GM19193 (cell line): ENCODE measurements around the gene PGM2L1.

Source experiments
- POLR2A ChIP-seq: IDR thresholded peaks from 4 replicates; pipeline ENCODE4 v1.6.1; 2011; ENCODE audit not compliant: insufficient read depth, insufficient read length; ENCODE audit errors: extremely low read depth

Gene PGM2L1

DNA sequence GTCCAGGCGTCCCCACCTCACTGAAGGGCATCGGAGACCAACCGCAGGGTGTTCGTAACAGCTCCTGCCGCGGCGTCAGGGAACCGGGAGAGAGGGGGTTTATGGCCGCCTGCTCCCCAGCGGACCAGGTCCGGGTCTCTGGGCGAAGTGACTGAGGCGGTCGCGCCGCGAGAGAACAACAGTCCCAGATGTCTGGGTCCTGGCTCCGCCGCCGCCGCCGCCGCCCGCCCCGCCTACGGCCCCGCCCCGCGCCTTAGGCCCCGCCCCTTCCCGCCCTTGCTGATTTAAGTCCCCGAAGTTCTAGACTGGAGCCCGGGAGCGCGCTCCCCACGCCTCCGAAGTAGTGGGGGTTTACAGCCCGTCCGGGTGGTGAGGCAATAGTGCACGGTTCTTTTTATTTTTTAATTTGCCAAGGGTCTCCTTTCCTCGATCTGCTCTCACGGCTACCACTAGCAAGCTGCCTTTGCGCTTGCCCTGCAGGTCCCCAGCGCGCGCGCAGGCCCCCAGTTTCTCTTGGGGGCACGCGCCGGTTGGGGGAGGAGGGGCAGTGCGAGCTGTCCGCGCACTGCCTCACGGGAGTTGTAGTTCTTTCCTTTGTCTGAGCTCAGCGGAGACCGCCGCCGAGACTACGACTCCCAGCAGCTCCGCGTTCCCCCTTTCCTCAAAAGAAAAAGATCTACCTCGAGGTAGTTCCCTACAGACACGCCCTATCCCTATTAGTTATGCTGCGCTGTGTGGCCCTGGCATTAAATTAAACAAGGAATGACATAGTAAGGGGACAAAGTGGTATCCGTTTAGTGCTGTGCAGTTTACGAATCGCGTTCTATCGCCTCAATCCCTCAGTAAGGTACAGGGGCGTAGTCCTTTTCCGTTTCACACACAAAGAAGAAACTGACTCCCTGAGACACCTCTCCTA, at the start of gene PGM2L1:
Gene PGM2L1 (minus strand): TSS at position 190 of the 916 bp plus-strand sequence. CDS start 272 bp downstream, outside the sequence.
- peak; percentile 50 for TF ChIP-seq POLR2A

DNA sequence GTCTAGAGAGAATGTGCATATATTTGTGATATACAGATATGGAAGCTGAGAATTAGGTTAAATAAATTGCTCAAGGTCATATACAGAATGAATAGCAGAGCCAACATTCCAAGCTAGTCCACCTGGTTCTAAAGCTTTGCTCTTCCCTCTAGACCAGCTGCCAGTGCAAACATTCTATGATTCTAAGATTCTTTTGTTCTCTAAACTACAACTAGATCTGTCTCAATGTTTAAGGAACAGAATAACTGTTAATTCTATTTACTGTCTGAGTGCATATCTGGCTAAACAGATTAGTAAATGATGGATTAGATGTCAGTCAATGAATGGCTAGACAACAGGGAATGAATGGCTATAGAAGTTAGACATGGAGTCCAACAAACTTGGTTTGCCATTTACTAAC, 49.5 kb upstream of the PGM2L1 start:
- TF ChIP-seq POLR2A, result no peak

DNA sequence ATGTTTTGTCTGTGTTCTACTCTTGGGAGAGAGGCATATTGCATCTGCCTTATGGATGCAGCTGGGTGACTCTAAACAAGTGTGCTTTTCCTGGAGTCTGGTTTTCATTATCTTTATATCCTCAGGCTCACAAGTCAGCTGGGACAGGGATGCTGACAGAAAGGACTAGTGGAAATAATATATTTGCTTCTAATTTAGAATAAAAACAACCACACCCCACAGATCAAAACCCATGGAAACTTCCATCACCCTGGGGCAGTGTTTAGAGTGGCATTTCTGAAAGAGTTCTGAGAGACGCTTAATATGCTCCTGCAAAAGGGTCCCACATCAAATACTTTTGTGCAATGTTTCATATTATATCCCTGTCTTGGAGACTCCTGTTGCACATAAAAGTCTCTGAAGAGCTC, 48.3 kb upstream of the PGM2L1 start:
- no peak for TF ChIP-seq POLR2A

DNA sequence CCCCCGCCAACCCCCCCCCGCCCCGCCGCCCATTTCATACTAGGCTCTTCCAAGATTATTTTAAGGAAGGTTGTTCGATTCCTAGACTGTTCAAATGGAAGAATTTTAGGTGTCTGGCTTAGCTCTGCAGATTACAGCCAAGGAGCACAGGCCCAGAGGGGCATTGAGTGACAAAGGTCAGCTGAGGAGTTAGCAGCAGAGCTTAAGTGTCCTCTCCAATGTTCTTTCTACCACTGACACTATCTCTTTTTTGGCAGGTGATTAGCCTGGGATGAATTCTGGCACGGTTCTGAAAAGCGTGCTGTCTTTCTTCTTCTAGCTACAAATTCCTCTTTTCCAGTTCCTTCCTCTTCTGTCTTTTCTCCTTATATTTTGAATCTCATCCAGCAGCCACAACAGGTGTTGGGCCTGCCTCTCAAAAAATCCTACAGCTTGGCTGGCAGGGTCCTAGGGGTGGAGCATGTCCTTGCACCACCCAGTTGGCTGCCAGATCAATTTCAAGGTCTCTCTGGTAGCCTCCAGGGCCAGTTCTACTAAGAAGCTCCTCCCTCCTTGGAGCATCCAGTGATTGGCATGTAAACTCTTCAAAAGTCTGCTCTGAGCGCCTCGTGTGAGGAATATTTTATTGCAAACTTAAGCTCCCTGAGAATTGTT, 46.1 kb upstream of the PGM2L1 start:
- no peak for TF ChIP-seq POLR2A

DNA sequence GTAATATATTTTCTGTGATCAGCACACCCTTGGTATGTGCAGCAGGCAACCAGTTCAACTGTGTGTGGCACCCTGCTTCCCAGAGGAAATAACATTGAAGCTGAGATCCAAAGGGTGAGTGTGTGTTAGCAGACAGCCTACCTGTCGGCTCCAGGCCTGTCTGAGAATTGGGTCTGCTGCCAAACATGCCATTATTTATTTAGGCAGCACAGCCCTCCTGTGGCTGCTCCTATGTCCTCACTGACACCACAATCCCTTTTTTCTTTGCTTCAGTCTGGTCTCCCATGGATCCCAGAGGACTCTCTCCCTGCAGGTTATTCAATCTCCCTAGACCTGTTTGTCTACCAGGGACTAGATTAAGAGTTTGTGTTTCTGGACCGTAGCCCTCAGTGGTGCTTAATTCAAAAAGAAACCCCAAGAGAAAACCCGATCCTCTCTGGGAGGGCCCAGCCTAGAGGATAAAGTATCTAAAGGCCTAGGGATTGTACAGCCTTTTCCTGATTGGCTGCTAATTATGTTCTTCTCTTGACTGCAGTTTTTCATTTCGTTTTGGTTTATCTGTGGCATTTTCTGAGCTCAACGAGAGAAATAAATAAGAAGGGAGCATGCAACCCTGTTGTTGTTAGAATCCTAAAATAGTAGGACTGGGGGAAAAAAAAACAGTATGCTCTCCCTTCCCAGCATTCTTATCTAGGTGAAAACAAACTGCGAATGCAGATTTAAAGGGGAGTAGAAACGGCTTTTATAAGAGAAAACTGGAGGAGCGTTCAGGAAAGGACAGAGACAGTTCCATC, 45.0 kb upstream of the PGM2L1 start:
- TF ChIP-seq POLR2A, result no peak

DNA sequence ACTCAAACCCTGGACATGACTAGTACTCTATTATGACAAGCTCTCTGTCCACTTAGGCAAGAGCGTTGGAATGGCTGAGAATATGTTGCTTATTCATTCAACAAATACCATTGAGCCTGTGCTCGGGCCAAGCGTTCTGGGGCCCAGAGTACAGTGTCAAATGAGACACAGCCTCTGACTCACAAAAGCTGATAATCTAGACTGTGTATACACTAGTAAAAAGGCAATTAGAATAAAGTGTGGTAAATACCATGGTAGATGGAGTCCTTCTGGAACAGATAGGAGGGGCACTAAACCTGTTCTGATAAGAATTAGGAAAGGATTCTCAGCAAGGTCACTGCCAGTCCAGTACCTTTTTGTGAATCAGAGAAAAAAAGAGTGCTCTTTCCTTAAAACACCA, 44.4 kb upstream of the PGM2L1 start:
- no peak for TF ChIP-seq POLR2A

DNA sequence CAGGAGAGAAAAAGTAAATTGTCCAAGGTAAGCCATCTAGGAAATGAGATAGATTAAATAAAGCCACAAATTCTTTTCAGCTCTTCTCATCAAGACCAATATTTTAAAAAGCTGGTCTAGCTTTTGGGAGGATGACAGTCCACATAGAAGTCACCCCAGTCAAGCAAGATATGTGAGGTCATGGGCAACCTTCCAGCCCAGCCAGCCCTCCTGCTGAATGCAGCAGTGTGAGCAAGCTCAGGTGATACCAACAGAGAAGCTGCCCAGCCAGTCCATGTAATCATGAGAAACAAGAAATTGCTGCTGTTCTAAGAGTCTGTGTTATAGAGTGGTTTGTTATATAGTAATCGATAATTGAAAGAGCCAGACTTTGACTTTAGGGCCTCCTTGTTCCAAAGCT, 40.4 kb upstream of the PGM2L1 start:
- no peak for TF ChIP-seq POLR2A

DNA sequence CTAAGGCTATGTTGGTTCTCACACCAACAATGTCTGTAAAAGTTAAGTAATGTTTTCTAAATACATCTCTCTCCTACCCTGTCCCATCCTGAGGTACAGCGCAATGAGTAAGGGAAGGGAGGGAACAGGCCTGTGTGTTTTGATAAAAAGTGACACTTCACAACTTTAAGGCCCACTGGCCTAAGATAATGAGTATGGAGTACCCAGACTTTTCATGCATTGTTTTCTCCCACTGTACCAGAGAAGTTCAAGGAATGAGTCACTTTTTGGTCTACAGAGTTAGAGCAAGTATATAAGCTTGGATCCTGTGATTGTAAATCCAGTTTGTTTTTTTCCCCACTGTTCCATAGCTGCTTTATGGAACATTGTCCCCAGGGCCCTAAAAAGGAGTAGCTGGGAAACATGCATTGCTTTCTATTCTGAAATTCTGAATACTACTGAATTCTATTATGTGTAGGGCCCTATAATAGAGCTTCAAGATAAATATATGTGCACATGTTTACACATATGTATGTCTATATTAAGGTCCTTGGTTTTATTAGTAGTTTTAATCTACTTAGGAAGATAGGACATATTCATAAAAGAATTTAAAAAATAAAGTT, 39.3 kb upstream of the PGM2L1 start:
- no peak for TF ChIP-seq POLR2A

DNA sequence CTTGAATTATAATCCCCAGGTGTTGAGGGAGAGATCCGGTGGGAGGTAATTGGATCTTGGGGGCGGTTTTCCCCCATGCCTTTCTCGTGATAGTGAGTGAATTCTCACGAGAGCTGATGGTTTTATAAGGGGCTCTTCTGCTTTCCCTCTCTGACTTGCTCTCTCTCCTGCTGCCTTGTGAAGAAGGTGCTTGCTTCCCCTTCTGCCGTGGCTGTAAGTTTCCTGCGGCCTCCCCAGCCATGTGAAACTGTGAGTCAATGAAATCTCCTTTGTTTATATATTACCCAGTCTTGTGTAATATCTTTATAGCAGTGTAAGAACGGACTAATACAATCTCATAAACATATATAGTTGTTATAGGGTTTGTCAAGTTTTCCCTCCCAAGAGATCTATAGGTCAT, 36.3 kb upstream of the PGM2L1 start:
- no peak for TF ChIP-seq POLR2A

DNA sequence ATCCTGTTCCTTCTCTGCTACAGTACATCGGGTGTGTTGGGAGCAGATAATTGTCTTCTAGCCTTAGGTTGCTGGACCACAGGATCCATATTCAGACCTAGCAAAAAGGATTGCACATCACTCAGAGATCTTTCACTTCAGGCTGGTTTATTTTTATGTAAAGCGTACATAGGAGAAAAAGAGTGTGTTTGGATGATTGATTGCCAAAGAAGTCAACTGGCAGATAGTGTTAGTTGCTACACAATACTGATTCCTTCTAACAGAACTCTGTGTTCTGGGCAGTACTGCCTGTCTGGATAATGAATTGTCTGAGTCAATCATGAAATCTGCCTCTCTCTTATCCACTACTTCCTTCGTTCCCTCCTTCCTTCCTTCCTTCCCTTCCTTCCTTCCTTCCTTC, 31.0 kb upstream of the PGM2L1 start:
- no peak for TF ChIP-seq POLR2A

DNA sequence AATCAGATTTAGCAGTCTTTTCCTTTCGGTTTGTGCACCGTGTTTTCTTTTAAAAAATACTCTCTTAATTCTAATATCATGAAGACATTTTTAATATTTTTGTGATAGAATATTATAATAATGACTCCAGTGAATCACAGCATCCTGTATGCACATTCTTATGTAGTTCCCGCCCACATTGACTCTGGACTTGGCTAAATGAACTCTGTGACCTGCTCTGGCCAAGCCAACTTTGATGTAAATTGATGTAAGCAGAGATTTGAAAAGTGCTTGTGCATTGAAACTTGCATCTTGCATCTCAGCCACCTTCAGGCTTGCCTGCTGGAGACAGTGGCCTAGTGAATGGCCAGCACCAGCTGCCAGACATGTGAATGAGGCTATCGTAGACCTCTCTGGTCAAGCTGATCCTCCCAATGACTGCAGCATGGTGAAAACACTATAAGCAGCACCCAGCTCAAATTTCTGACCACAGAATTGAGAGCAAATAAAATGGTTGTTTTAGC, 29.2 kb upstream of the PGM2L1 start:
- TF ChIP-seq POLR2A, result no peak

DNA sequence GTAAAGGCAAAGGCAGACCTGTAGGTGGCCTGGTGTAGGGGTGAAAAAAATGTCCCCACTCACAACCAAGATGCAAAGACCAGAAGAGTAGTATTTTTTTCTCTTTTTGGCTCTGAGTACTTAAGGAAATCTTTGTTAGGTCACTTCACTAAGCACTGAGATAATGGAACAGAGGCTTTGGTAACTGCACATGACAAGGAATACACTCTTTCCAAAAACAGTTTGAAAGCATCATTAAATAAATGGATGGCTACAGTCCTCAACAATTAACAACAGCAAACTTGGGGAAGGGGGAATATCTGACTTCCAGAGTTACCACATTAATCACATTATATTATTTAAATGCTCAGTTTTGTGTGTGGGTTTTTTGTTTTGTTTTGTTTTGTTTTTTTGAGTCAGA, 26.9 kb upstream of the PGM2L1 start:
- TF ChIP-seq POLR2A, result no peak

DNA sequence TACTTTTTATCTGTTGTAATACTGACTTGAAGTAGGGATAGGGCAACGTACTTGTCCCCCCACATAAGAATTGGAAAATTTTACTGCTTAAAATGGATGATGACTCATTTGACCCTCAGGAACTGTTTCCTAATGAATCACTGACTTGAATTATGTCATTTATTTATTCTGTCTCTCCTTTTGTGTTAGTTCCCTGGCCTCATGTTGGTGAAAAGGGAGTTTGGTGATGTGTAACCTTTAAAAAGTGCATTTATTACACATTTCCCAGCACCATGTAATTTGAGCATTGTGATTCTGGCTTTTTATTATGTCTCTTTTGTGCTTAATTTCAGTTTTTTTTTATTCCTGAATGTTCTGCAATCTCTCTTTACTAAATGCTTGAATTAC, 20.3 kb upstream of the PGM2L1 start:
- no peak for TF ChIP-seq POLR2A

DNA sequence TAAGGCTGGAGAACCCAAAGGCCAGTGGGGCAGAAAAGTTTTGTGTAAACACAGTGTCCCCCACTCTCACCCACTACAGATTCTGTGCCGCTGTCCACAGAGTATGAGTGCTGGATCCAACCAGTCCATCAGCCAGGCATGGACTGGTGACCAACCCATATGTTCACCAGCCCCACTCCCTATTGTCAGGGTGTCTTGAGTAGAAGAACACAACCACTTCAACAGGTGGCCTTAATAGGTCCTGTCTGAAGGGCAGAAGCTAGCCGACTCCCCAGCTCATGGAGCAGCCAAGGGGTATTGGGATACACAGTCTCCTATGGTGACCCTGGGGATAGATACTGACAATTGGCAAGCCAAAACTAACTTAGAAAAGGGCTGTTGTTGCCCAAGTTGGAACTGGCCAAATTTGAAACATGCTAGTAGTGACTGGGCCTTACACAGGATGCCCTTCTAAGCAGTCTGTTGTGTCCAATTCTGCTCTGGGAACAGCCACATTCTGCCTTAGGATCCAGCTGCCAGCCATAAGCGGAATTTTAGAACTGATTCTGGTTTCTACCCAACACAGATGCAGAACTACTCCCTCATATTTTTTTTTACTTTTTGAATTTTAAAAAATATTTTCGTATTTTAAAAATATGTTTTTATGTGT, 19.8 kb upstream of the PGM2L1 start:
- no peak for TF ChIP-seq POLR2A
